SK-MEL-5 (cell line): ENCODE data around the gene GRAMD1C. TPM values are rescaled to one million over a fixed set of nuclear protein-coding genes. Genes with fewer than 3 reads are reported as not detected.

Experiments
- DNase-seq: peaks from one replicate; pipeline ENCODE4 v3.0.0-alpha.2; 2016; ENCODE audit warnings: low read depth, low spot score
- in situ Hi-C: cut with HindIII; loops from 2 replicates; pipeline ENCODE4 v1.10.0; 2016; ENCODE audit warnings: low sequenced_read_pairs, high pct_unique_total_duplicates, low pct_unique_long_range_greater_than_20kb
- polyA plus RNA-seq, 2 experiments: library from polyadenylated mRNA; depleted of rRNA; stranded (reverse); fragments of >200 nt; gene quantifications; 2 replicates each; pipeline ENCODE4 v1.2.3, GENCODE V29; 2015
- total RNA-seq: library from RNA; depleted of rRNA; stranded (reverse); fragments of >200 nt; shearing (Covaris generic); gene quantifications from 2 replicates; pipeline ENCODE4 v1.2.3, GENCODE V29; 2014; rRNA removed

Gene GRAMD1C
- total RNA-seq, result 4.1 and 5.2 TPM in 2 replicates
- 1.4 and 5.5 TPM in 2 replicates for polyA plus RNA-seq (2015; cell fraction: cytosol; rRNA removed)
- polyA plus RNA-seq (2015; cell fraction: nucleus; rRNA removed), result 11.9 and 13.2 TPM in 2 replicates

GRCh38 chr3:113838631-113839209, at the start of gene GRAMD1C:
Gene GRAMD1C, plus strand, starts transcription at chr3:113838788. Its CDS starts 122 bp downstream, at chr3:113838910.
- peak; percentile 90 for DNase-seq
- in situ Hi-C loops, result no loop called here

- in situ Hi-C loops, result no loop called here
- DNase-seq, result no peak
These were observed 47.2 kb upstream of the GRAMD1C start for GRCh38 chr3:113791381-113791780.

- DNase-seq, result no peak
- in situ Hi-C loops, result no loop called here
These were observed 44.1 kb upstream of the GRAMD1C start for GRCh38 chr3:113794526-113794925.

GRCh38 chr3:113795693-113796092, 42.9 kb upstream of the GRAMD1C start:
- no peak for DNase-seq
- in situ Hi-C loops, result no loop called here

- DNase-seq, result no peak
- in situ Hi-C loops, result no loop called here
These were observed 35.7 kb upstream of the GRAMD1C start for GRCh38 chr3:113802795-113803455.

GRCh38 chr3:113804661-113805060, 33.9 kb upstream of the GRAMD1C start:
- in situ Hi-C loops, result no loop called here

GRCh38 chr3:113805249-113805648, 33.3 kb upstream of the GRAMD1C start:
- in situ Hi-C loops, result no loop called here
- no peak for DNase-seq

More at GRCh38 chr3:113804661-113805060, 33.9 kb upstream of the GRAMD1C start:
- DNase-seq, result no peak

- in situ Hi-C loops, result no loop called here
- no peak for DNase-seq
These were observed 25.7 kb upstream of the GRAMD1C start for GRCh38 chr3:113812854-113813253.

- DNase-seq, result no peak
- in situ Hi-C loops, result no loop called here
These were observed 18.7 kb upstream of the GRAMD1C start for GRCh38 chr3:113819866-113820265.

GRCh38 chr3:113825090-113825489, 13.5 kb upstream of the GRAMD1C start:
- DNase-seq, result peak; percentile 41
- in situ Hi-C loops, result no loop called here

- DNase-seq, result no peak
- in situ Hi-C loops, result no loop called here
These were observed 10.0 kb upstream of the GRAMD1C start for GRCh38 chr3:113828600-113828999.

GRCh38 chr3:113829576-113830354, 8.8 kb upstream of the GRAMD1C start:
- in situ Hi-C loops, result no loop called here
- DNase-seq, result no peak

- in situ Hi-C loops, result no loop called here
These were observed 7.6 kb upstream of the GRAMD1C start for GRCh38 chr3:113831103-113831355.

GRCh38 chr3:113832477-113833164, 6.0 kb upstream of the GRAMD1C start:
- DNase-seq, result peak; percentile 37
- in situ Hi-C loops, result no loop called here

More at GRCh38 chr3:113831103-113831355, 7.6 kb upstream of the GRAMD1C start:
- DNase-seq, result no peak

- in situ Hi-C loops, result no loop called here
- no peak for DNase-seq
These were observed 3.6 kb upstream of the GRAMD1C start for GRCh38 chr3:113834983-113835382.

GRCh38 chr3:113839551-113839950, 963 bp downstream of the GRAMD1C start:
- no peak for DNase-seq
- in situ Hi-C loops, result no loop called here

GRCh38 chr3:113844622-113845222, 6.1 kb downstream of the GRAMD1C start:
- peak; percentile 77 for DNase-seq
- in situ Hi-C loops, result no loop called here

- DNase-seq, result no peak
- in situ Hi-C loops, result no loop called here
These were observed 8.7 kb downstream of the GRAMD1C start for GRCh38 chr3:113847247-113847646.
